Astrocyte of the cerebellum (primary cell): ENCODE results near the gene LRSAM1.

Experiments used
- DNase-seq: peaks from one replicate; pipeline ENCODE4 v3.0.0-alpha.2; 2011; ENCODE audit warnings: low read depth
- H3K4me3 ChIP-seq: 2 replicates; pipeline ENCODE4 v1.5.1; 2011; ENCODE audit warnings: mild to moderate bottlenecking, low read depth, low read length, moderate library complexity
- in situ Hi-C: cut with HindIII; loops from 2 replicates; pipeline ENCODE4 v1.10.0; 2017; ENCODE audit warnings: low sequenced_read_pairs
- TF ChIP-seq, protein P1 (sequence below): IDR thresholded peaks from 2 replicates; pipeline ENCODE4 v1.5.1; 2012; ENCODE audit warnings: low read length, low read depth, moderate library complexity, mild to moderate bottlenecking; ENCODE audit errors: missing control alignments

Gene LRSAM1

DNA sequence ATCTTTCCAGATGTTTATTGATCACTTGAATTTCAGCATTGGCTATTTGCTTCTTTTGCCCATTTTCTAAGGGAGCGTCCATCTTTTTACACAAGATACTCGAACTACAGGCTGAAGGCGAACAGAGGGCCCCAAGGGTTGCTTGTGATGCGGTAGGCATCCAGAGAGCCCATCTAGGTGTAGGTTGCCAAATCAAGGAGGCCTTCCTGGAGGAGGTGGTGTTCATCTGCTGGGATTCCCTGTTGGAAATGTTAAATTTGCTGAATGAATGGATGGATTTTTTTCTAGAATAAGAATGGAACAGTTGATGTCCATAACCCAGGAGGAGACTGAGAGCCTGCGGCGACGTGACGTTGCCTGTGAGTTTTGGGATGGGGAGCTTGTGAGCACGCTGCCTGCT is 31.4 kb downstream of the LRSAM1 start:
- DNase-seq, result no peak
- in situ Hi-C loops, result no loop called here
- no peak overlapping the region for H3K4me3 ChIP-seq
- TF ChIP-seq, protein P1, sequence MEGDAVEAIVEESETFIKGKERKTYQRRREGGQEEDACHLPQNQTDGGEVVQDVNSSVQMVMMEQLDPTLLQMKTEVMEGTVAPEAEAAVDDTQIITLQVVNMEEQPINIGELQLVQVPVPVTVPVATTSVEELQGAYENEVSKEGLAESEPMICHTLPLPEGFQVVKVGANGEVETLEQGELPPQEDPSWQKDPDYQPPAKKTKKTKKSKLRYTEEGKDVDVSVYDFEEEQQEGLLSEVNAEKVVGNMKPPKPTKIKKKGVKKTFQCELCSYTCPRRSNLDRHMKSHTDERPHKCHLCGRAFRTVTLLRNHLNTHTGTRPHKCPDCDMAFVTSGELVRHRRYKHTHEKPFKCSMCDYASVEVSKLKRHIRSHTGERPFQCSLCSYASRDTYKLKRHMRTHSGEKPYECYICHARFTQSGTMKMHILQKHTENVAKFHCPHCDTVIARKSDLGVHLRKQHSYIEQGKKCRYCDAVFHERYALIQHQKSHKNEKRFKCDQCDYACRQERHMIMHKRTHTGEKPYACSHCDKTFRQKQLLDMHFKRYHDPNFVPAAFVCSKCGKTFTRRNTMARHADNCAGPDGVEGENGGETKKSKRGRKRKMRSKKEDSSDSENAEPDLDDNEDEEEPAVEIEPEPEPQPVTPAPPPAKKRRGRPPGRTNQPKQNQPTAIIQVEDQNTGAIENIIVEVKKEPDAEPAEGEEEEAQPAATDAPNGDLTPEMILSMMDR, result no peak

- H3K4me3 ChIP-seq, result no peak overlapping the region
- DNase-seq, result no peak
- TF ChIP-seq, protein P1, result no peak
- in situ Hi-C loops, result no loop called here
These were observed 34.7 kb downstream of the LRSAM1 start for GRCh38 chr9:127485995-127486394.

DNA sequence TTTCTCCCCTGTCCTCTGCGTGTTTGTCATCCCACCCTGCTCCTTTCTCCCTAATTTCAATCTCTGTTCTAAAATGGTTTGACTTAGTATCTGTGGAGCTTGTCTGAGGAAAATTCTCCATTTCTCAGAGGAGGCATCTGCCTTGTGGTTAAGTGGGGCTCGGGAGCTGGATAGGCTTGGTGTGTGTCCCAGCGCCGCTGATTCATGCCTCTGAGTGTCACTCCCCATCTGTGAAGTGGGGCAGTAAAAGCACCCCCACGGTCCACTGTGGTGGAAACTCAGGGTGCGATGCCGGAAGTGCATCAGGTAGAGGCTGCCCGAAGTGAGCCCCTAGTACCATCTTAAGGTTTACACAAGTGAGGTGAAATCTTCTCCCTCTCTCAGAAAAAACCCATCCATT is 37.6 kb downstream of the LRSAM1 start:
- DNase-seq, result no peak
- no peak overlapping the region for H3K4me3 ChIP-seq
- in situ Hi-C loops, result no loop called here
- TF ChIP-seq, protein P1, result no peak

DNA sequence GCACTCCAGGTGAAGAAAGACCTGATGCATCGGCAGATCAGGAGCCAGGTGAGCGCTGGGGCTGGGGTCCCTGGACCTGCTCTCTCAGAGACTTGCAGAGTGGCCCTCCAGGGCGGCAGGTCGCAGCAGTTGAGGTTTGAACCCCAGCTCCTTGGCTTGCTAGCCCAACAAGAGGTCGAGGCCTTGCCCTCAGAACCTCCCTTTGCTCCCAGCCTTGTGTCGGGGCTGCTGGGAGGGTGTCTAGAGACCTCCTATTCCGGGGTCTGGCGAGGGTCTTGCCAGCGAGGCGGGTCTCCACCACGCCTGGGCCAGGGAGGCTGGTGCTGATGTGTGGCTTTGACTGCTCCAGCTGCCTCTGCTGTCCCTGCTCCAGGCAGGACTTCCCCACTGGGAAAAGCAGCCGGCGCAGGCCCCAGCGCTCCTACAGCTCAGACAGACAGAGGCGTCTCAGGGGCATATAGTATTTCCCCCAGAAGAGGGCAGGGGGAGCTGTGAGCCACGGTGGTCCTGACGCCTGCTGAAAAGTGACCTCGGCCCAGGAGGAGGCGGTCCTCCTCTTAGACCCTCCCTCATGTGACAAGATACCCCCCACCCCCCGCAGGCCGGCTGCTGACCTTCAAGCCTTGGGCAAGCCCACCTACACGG is 38.3 kb downstream of the LRSAM1 start:
- TF ChIP-seq, protein P1, result no peak
- DNase-seq, result no peak
- no peak overlapping the region for H3K4me3 ChIP-seq
- in situ Hi-C loops, result no loop called here

- no peak for DNase-seq
- TF ChIP-seq, protein P1, result no peak
- in situ Hi-C loops, result no loop called here
- no peak overlapping the region for H3K4me3 ChIP-seq
These were observed 39.4 kb downstream of the LRSAM1 start for GRCh38 chr9:127490535-127491230.

- TF ChIP-seq, protein P1, result no peak
- DNase-seq, result no peak
- H3K4me3 ChIP-seq, result no peak overlapping the region
- in situ Hi-C loops, result no loop called here
These were observed 40.2 kb downstream of the LRSAM1 start for GRCh38 chr9:127491516-127491915.
